Suprapubic skin (tissue), 4 donors: ENCODE measurements around the gene SLC2A13. TPM values are rescaled to one million over a fixed set of nuclear protein-coding genes. Genes with fewer than 3 reads are reported as not detected.

Source experiments
- DNase-seq, 2 donors: peaks; one replicate each; pipeline ENCODE4 v3.0.0-alpha.2; 2019; ENCODE audit warnings: low spot score in 2 of 2
- H3K27ac ChIP-seq: fragments of 200-600 bp; sonication (generic); one replicate; pipeline ENCODE4 v1.5.1; 2019
- H3K27me3 ChIP-seq: fragments of 200-600 bp; sonication (generic); one replicate; pipeline ENCODE4 v1.5.1; 2019
- H3K36me3 ChIP-seq: fragments of 200-600 bp; sonication (generic); one replicate; pipeline ENCODE4 v1.5.1; 2019
- H3K4me1 ChIP-seq: fragments of 200-600 bp; sonication (generic); one replicate; pipeline ENCODE4 v1.5.1; 2019
- H3K4me3 ChIP-seq: fragments of 200-600 bp; sonication (generic); one replicate; pipeline ENCODE4 v1.5.1; 2019; ENCODE audit warnings: mild to moderate bottlenecking
- H3K9me3 ChIP-seq: fragments of 200-600 bp; sonication (generic); one replicate; pipeline ENCODE4 v1.5.1; 2019
- EP300 ChIP-seq: sonication (generic); formaldehyde crosslinking; IDR thresholded peaks from one replicate; pipeline ENCODE4 v1.6.1; 2017; ENCODE audit warnings: antibody characterized with exemption
- POLR2A ChIP-seq, 2 donors: fragments of 450-650 bp; IDR thresholded peaks; one replicate each; pipeline ENCODE4 v1.6.1; 2017; ENCODE audit warnings: antibody characterized with exemption in 2 of 2, mild to moderate bottlenecking in 2 of 2, moderate library complexity in 2 of 2
- POLR2AphosphoS5 ChIP-seq, 3 donors: sonication (generic); formaldehyde crosslinking; IDR thresholded peaks; one replicate each; pipeline ENCODE4 v1.6.1; 2017; ENCODE audit warnings: antibody characterized with exemption in 3 of 3
- WGBS: methylation state at CpG from one replicate; pipeline ENCODE4 v1.1.5; 2018; 5-methylcytosine and 5-hydroxymethylcytosine counted together
- total RNA-seq, 4 donors: library from RNA; depleted of rRNA; stranded (reverse); fragments of >200 nt; gene quantifications; one replicate each; pipeline ENCODE4 v1.1.0, GENCODE V29; 2016
- TF ChIP-seq, protein P1 (sequence below), 2 donors: fragments of 200-600 bp in 1 of 2; fragments of 450-650 bp in 1 of 2; sonication (generic) in 1 of 2; IDR thresholded peaks; one replicate each; pipeline ENCODE4 v1.5.1; 2016 to 2019; ENCODE audit warnings: antibody characterized with exemption in 2 of 2, mild to moderate bottlenecking in 1 of 2, moderate library complexity in 1 of 2

The SLC2A13 gene
- total RNA-seq, 4 donors from 2014 or later, result 10.4 to 14.1 (median 13.4) TPM

DNA sequence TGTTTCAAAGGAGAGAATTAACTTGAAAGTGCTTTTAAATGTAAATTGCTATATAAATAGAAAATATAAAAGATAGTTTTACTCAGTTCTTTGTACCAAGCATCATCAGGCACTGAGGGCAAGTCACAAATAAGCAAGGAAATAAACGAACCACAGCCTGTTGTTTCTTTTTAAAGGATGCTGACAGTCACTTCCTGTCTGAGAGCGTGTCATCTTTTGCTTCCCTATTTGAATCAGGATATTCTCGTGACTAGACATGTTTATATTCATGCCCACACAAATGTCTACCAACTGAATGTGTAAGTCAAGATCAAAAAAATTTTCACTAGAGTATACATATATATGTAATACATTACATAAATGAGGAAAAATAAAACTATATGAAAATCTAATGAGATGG lies 31.4 kb upstream of the SLC2A13 start:
- TF ChIP-seq, protein P1, sequence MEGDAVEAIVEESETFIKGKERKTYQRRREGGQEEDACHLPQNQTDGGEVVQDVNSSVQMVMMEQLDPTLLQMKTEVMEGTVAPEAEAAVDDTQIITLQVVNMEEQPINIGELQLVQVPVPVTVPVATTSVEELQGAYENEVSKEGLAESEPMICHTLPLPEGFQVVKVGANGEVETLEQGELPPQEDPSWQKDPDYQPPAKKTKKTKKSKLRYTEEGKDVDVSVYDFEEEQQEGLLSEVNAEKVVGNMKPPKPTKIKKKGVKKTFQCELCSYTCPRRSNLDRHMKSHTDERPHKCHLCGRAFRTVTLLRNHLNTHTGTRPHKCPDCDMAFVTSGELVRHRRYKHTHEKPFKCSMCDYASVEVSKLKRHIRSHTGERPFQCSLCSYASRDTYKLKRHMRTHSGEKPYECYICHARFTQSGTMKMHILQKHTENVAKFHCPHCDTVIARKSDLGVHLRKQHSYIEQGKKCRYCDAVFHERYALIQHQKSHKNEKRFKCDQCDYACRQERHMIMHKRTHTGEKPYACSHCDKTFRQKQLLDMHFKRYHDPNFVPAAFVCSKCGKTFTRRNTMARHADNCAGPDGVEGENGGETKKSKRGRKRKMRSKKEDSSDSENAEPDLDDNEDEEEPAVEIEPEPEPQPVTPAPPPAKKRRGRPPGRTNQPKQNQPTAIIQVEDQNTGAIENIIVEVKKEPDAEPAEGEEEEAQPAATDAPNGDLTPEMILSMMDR (IDR thresholded peaks at IDR 0.05), result no peak
- TF ChIP-seq POLR2A (IDR thresholded peaks at IDR 0.05) (no peak), EP300 (no peak), POLR2AphosphoS5 (IDR thresholded peaks at IDR 0.05) (no peak)
- WGBS, result 7% methylated on average over 3 of the region's 3 CpGs
- H3K4me3 ChIP-seq, result no peak overlapping the region
- no peak for DNase-seq
- H3K36me3 ChIP-seq, result no peaks in the 10 kb centered on the region
- H3K27ac ChIP-seq, result no peak overlapping the region
- no peaks in the 10 kb centered on the region for H3K9me3 ChIP-seq
- H3K27me3 ChIP-seq, result no peaks in the 10 kb centered on the region
- H3K4me1 ChIP-seq, result no peaks in the 10 kb centered on the region

DNA sequence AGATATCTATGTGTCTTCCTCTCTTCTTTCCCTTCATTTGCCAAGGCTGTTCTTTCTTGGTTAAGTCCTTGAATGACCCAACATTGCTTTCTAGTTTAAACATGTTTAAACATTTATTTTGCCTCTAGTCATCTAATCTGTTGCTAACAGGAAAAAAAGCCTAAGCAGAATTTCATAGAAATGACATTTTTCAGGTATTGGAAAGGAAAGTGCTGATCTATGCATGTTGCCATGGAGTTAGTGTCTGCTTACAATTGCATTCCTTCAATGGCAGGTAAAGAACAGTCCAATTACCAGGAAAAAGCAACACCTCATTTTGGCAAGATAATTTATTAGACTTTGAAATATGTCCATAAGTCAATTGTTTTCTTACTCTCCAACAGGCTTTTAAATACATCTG lies 21.5 kb upstream of the SLC2A13 start:
- H3K4me3 ChIP-seq, result no peak overlapping the region
- no peaks in the 10 kb centered on the region for H3K27me3 ChIP-seq
- H3K4me1 ChIP-seq, result no peaks in the 10 kb centered on the region
- H3K9me3 ChIP-seq, result no peaks in the 10 kb centered on the region
- DNase-seq, result no peak
- no peak for TF ChIP-seq POLR2AphosphoS5 (IDR thresholded peaks at IDR 0.05)
- no peak for TF ChIP-seq POLR2A (IDR thresholded peaks at IDR 0.05)
- no peak for TF ChIP-seq EP300
- TF ChIP-seq, protein P1 (IDR thresholded peaks at IDR 0.05), result no peak
- no peak overlapping the region for H3K27ac ChIP-seq
- no peaks in the 10 kb centered on the region for H3K36me3 ChIP-seq

- H3K9me3 ChIP-seq, result no peaks in the 10 kb centered on the region
- H3K36me3 ChIP-seq, result no peaks in the 10 kb centered on the region
- TF ChIP-seq, protein P1 (IDR thresholded peaks at IDR 0.05), result no peak
- TF ChIP-seq EP300, result no peak
- no peak for TF ChIP-seq POLR2AphosphoS5 (IDR thresholded peaks at IDR 0.05)
- TF ChIP-seq POLR2A (IDR thresholded peaks at IDR 0.05), result no peak
- no peaks in the 10 kb centered on the region for H3K27me3 ChIP-seq
- H3K4me1 ChIP-seq, result no peaks in the 10 kb centered on the region
- 89% methylated on average over 1 of the region's 1 CpG for WGBS
- H3K4me3 ChIP-seq, result no peak overlapping the region
- DNase-seq, result no peak
- no peak overlapping the region for H3K27ac ChIP-seq
Observed at GRCh38 chr12:40123496-40123895, 17.6 kb upstream of the SLC2A13 start.

DNA sequence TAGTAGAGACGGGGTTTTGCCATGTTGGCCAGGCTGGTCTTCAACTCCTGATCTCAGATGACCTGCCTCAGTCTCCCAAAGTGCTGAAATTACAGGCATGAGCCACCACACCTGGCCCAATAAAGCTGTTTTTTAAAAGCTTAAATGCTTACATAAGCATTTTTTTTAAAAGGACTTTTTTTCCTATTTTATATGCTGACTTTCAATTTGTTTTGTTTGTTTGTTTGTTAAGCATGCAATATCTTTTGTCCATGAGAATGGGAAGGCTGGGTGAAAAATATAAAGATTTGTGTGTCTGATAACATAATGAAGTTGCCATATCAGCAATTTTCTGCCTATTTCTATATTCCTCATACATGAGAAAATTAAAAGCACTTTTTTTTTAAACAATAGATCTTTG lies 17.0 kb upstream of the SLC2A13 start:
- WGBS, result 96% methylated on average over 1 of the region's 1 CpG
- no peak for DNase-seq
- Histone ChIP-seq H3K36me3 (no peaks in the 10 kb centered on the region), H3K9me3 (no peaks in the 10 kb centered on the region), H3K4me1 (no peaks in the 10 kb centered on the region), H3K27me3 (no peaks in the 10 kb centered on the region), H3K27ac (no peak overlapping the region), H3K4me3 (no peak overlapping the region)
- TF ChIP-seq EP300 (no peak), POLR2AphosphoS5 (IDR thresholded peaks at IDR 0.05) (no peak), POLR2A (IDR thresholded peaks at IDR 0.05) (no peak)
- TF ChIP-seq, protein P1 (IDR thresholded peaks at IDR 0.05), result no peak

DNA sequence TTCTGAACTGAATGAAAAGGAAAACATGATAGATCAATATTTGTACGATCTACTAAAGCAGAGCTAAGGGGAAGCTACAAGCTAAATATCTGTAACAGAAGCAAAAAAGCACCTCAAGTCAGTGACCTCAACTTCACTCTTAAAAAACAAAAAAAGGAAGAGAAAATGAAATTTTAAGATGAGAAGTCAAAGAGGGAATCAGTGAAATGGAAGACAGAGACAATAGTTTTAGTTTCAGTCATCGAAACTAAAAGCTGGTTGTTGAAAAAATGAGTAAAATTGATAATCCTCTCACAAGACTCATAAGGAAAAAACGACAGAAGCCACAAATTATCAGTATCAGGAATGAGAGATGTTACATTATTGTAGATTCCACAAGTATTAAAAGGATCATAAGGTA lies 11.9 kb upstream of the SLC2A13 start:
- WGBS, result 74% methylated on average over 3 of the region's 3 CpGs
- H3K4me3 ChIP-seq, result no peak overlapping the region
- TF ChIP-seq POLR2AphosphoS5 (IDR thresholded peaks at IDR 0.05), result no peak
- no peak for TF ChIP-seq EP300
- TF ChIP-seq POLR2A (IDR thresholded peaks at IDR 0.05), result no peak
- TF ChIP-seq, protein P1 (IDR thresholded peaks at IDR 0.05), result no peak
- H3K4me1 ChIP-seq, result no peaks in the 10 kb centered on the region
- H3K36me3 ChIP-seq, result no peaks in the 10 kb centered on the region
- no peaks in the 10 kb centered on the region for H3K27me3 ChIP-seq
- no peaks in the 10 kb centered on the region for H3K9me3 ChIP-seq
- H3K27ac ChIP-seq, result no peak overlapping the region
- no peak for DNase-seq
